SK-N-SH treated with all-trans-retinoic acid at 6 μM for 48 hours (cell line): ENCODE results near the gene MKNK2.

Source experiments
- CSDC2 ChIP-seq: fragments of 250-450 bp; sonication (Bioruptor Pico); IDR thresholded peaks from 2 replicates; pipeline ENCODE4 v1.5.0; 2020; ENCODE audit warnings: mild to moderate bottlenecking, moderate library complexity
- ESRRG ChIP-seq: fragments of 250-450 bp; sonication (Bioruptor Pico); IDR thresholded peaks from 2 replicates; pipeline ENCODE4 v1.6.1; 2021; ENCODE audit warnings: mild to moderate bottlenecking
- RARB ChIP-seq: fragments of 250-450 bp; sonication (Bioruptor Pico); IDR thresholded peaks from 2 replicates; pipeline ENCODE4 v1.8.0; 2021; ENCODE audit warnings: mild to moderate bottlenecking, moderate library complexity
- ZFP3 ChIP-seq: fragments of 250-450 bp; sonication (Bioruptor Pico); IDR thresholded peaks from 2 replicates; pipeline ENCODE4 v1.5.0; 2020; ENCODE audit warnings: mild to moderate bottlenecking, moderate library complexity
- ZNF70 ChIP-seq: fragments of 450-650 bp; formaldehyde crosslinking; IDR thresholded peaks from 2 replicates; pipeline ENCODE4 v1.5.0; 2020; ENCODE audit warnings: mild to moderate bottlenecking, moderate library complexity
- TF ChIP-seq, protein P1 (sequence below): fragments of 250-450 bp; sonication (Bioruptor Pico); IDR thresholded peaks from 2 replicates; pipeline ENCODE4 v1.8.0; 2020; ENCODE audit warnings: mild to moderate bottlenecking, moderate library complexity, borderline replicate concordance
- TF ChIP-seq, protein P2 (sequence below): fragments of 250-450 bp; sonication (Bioruptor Pico); IDR thresholded peaks from 2 replicates; pipeline ENCODE4 v1.8.0; 2021; ENCODE audit warnings: low read depth, mild to moderate bottlenecking, moderate library complexity, borderline replicate concordance

DNA sequence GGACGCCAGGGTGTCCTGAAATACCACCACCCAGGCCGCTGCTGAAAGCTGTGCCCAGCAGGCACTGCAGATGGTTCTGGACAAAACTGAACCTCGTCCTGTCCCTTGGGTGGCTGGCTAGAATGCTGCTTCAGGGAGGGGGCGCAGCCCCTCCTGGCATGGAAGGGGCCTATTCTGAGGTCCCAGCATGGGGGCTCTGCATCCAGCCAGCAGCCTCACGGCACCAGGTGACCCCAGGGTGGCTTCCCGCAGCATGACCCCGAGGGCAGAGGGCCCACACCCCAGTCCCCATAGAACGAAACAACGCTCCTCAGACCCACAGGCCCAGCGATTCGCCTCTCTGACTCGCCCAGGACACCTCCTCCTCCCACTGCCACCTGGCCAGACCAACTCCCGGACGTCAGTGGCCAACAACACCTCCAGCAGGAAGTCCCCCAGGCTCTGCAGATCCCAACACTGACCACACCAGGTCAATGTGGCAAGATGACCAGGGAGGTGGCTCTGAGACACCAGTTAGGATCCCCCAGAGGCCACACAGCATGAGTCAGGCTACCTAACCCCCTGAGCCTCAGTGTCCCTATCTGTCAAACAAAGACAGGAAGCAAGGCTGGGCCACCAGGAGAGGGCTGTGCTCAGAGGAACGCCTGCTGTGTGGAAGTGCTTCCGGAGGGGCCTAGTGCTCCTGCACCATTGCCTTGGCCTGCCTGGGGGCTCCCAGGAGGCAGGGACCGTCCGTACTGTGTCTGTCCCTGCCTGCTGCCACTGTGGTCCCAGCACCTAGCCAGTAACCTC lies 6.1 kb downstream of the MKNK2 start:
- no peak for TF ChIP-seq CSDC2 (CRISPR knock-in tag)
- TF ChIP-seq RARB (CRISPR knock-in tag), result no peak
- no peak for TF ChIP-seq ZNF70 (CRISPR knock-in tag)
- TF ChIP-seq, protein P1, sequence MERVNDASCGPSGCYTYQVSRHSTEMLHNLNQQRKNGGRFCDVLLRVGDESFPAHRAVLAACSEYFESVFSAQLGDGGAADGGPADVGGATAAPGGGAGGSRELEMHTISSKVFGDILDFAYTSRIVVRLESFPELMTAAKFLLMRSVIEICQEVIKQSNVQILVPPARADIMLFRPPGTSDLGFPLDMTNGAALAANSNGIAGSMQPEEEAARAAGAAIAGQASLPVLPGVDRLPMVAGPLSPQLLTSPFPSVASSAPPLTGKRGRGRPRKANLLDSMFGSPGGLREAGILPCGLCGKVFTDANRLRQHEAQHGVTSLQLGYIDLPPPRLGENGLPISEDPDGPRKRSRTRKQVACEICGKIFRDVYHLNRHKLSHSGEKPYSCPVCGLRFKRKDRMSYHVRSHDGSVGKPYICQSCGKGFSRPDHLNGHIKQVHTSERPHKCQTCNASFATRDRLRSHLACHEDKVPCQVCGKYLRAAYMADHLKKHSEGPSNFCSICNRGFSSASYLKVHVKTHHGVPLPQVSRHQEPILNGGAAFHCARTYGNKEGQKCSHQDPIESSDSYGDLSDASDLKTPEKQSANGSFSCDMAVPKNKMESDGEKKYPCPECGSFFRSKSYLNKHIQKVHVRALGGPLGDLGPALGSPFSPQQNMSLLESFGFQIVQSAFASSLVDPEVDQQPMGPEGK (CRISPR knock-in tag), result no peak
- TF ChIP-seq, protein P2, sequence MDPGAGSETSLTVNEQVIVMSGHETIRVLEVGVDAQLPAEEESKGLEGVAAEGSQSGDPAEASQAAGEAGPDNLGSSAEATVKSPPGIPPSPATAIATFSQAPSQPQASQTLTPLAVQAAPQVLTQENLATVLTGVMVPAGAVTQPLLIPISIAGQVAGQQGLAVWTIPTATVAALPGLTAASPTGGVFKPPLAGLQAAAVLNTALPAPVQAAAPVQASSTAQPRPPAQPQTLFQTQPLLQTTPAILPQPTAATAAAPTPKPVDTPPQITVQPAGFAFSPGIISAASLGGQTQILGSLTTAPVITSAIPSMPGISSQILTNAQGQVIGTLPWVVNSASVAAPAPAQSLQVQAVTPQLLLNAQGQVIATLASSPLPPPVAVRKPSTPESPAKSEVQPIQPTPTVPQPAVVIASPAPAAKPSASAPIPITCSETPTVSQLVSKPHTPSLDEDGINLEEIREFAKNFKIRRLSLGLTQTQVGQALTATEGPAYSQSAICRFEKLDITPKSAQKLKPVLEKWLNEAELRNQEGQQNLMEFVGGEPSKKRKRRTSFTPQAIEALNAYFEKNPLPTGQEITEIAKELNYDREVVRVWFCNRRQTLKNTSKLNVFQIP, result no peak
- TF ChIP-seq ESRRG, result no peak
- no peak for TF ChIP-seq ZFP3 (CRISPR knock-in tag)
